HepG2 (cell line): ENCODE results near the gene MID2. TPM values are rescaled to one million over a fixed set of nuclear protein-coding genes. Genes with fewer than 3 reads are reported as not detected.
A peak's percentile ranks its signal among the peaks of the same experiment; 100 is the strongest.
"Not testable (repeated sequence)": the region's sequence is repeated elsewhere in the genome, so short reads cannot be mapped to it uniquely, and the experiment has no call there.

Experiments used
- ATAC-seq: fragments of 200-7000 bp; cut with Tn5 transposase; 3 replicates; pipeline ENCODE4 v1.9.1; 2020; ENCODE audit warnings: mild to moderate bottlenecking, moderate library complexity
- BruUV-seq: library from RNA; stranded (reverse); fragments of 400-500 nt; replicated peaks from 2 replicates; lab custom pipeline; 2021; lab: Mats Ljungman, UMichigan
- CTCF ChIA-PET: fragments of 300-600 bp; formaldehyde crosslinking; extraction: SDS; loops from one replicate; lab custom pipeline; 2021; ENCODE audit warnings: low total read pairs, inconsistent platforms, low intra/inter-chr PET ratio; lab: Yijun Ruan, JAX
- POLR2A ChIA-PET: fragments of 350-600 bp; sonication (Branson Sonifier 250); formaldehyde crosslinking; loops from one replicate; lab custom pipeline; 2020; ENCODE audit warnings: antibody characterized with exemption, inconsistent platforms; lab: Yijun Ruan, JAX
- DNase-seq: peaks from one replicate; pipeline ENCODE4 v3.0.0-alpha.2; 2015; ENCODE audit warnings: low spot score
- FAIRE-seq: peaks from 3 replicates; lab custom pipeline; 2011; peaks lifted over from hg19 to GRCh38; lab: Jason Lieb, UNC
- H2AFZ ChIP-seq: one replicate; pipeline ENCODE4 v1.6.1; 2011; ENCODE audit warnings: low read length, inconsistent platforms
- H3K27ac ChIP-seq: fragments of 300-600 bp; 3 replicates; pipeline ENCODE4 v1.8.0; 2011; ENCODE audit warnings: mixed run types, mild to moderate bottlenecking, mixed read lengths, low read length, inconsistent platforms; ENCODE audit not compliant: insufficient read depth; ENCODE audit errors: extremely low read length
- H3K27me3 ChIP-seq, 2 experiments: fragments of 200-600 bp in 1 of 2; 2 replicates in 1 of 2; 3 replicates in 1 of 2; pipeline versions ENCODE4 v1.6.0 to v1.8.0; 2011; ENCODE audit warnings: low read length in 2 of 2, mild to moderate bottlenecking in 2 of 2, moderate library complexity in 2 of 2, inconsistent platforms in 1 of 2; ENCODE audit not compliant: insufficient read depth in 2 of 2, control insufficient read depth in 1 of 2
- H3K36me3 ChIP-seq, 2 experiments: fragments of 200-600 bp in 1 of 2; replicated peaks in 1 of 2; 2 replicates in 1 of 2; 3 replicates in 1 of 2; pipeline versions ENCODE4 v1.5.1 to v1.8.0; 2011; ENCODE audit warnings: low read length in 2 of 2, inconsistent platforms in 1 of 2; ENCODE audit not compliant: insufficient read depth in 2 of 2, control insufficient read depth in 1 of 2
- H3K4me1 ChIP-seq: 2 replicates; pipeline ENCODE4 v1.5.1; 2012; ENCODE audit warnings: low read length, inconsistent platforms; ENCODE audit not compliant: insufficient read depth
- H3K4me2 ChIP-seq: 2 replicates; pipeline ENCODE4 v1.6.0; 2011; ENCODE audit warnings: low read depth, low read length, inconsistent platforms
- H3K4me3 ChIP-seq, 3 experiments: fragments of 200-600 bp in 1 of 3; sonication (generic), shearing (Covaris generic) in 1 of 3; replicated peaks in 1 of 3; 2 replicates each; pipeline ENCODE4 v1.5.1; 2011 to 2016; ENCODE audit warnings: low read length in 3 of 3, inconsistent platforms in 2 of 3, low read depth in 2 of 3, mild to moderate bottlenecking in 2 of 3, control low read depth in 1 of 3, mixed read lengths in 1 of 3; ENCODE audit not compliant: insufficient read depth in 1 of 3
- H3K79me2 ChIP-seq: one replicate; pipeline ENCODE4 v1.6.1; 2011; ENCODE audit warnings: low read length, inconsistent platforms; ENCODE audit not compliant: insufficient read depth
- H3K9ac ChIP-seq: 2 replicates; pipeline ENCODE4 v1.6.0; 2011; ENCODE audit warnings: mild to moderate bottlenecking, low read depth, low read length, inconsistent platforms; ENCODE audit not compliant: insufficient read depth
- H3K9me3 ChIP-seq: 2 replicates; pipeline ENCODE4 v1.5.1; 2012; ENCODE audit warnings: mild to moderate bottlenecking, low read length
- H4K20me1 ChIP-seq: 2 replicates; pipeline ENCODE4 v1.6.0; 2011; ENCODE audit warnings: inconsistent platforms, mild to moderate bottlenecking, low read length, moderate library complexity; ENCODE audit not compliant: insufficient read depth
- FOXM1 ChIP-seq: sonication (generic); formaldehyde crosslinking; IDR thresholded peaks from 2 replicates; pipeline ENCODE4 v1.5.0; 2020; ENCODE audit warnings: missing genetic modification reagents
- HNF4G ChIP-seq, 2 experiments: sonication (generic) in 1 of 2; formaldehyde crosslinking in 1 of 2; IDR thresholded peaks; 2 replicates each; pipeline versions ENCODE4 v1.4.0 to v1.6.1; 2011 to 2020; ENCODE audit warnings: borderline replicate concordance in 2 of 2, low read depth in 2 of 2, mild to moderate bottlenecking in 2 of 2, low read length in 1 of 2, missing genetic modification reagents in 1 of 2, moderate library complexity in 1 of 2
- ZBTB21 ChIP-seq: sonication (generic); formaldehyde crosslinking; IDR thresholded peaks from 2 replicates; pipeline ENCODE4 v1.4.0; 2020; ENCODE audit warnings: missing genetic modification reagents
- ZNF343 ChIP-seq: sonication (generic); formaldehyde crosslinking; IDR thresholded peaks from 2 replicates; pipeline ENCODE4 v1.4.0; 2020; ENCODE audit warnings: mild to moderate bottlenecking, missing genetic modification reagents
- ZNF503 ChIP-seq: sonication (generic); formaldehyde crosslinking; IDR thresholded peaks from 2 replicates; pipeline ENCODE4 v1.4.0; 2020; ENCODE audit warnings: missing genetic modification reagents
- in situ Hi-C: cut with HindIII; loops from 2 replicates; pipeline ENCODE4 v1.10.0; 2017; ENCODE audit warnings: low pct_unique_long_range_greater_than_20kb; ENCODE audit not compliant: extremely low pct_ligation_motif_present
- intact Hi-C: fragments of 100-400 bp; cut with micrococcal nuclease; formaldehyde crosslinking; loops from one replicate; pipeline ENCODE4 v1.10.0; 2022; ENCODE audit not compliant: unreplicated experiment
- polyA plus RNA-seq, 8 experiments: library from polyadenylated mRNA; depleted of rRNA in 3 of 8; stranded (reverse) in 7 of 8; unstranded in 1 of 8; fragments of >200 nt; fragmentation: Illumina TruSeq in 4 of 8; extraction: Trizol in 4 of 8; gene quantifications; 2 replicates each; pipeline versions ENCODE4 v1.2.1 to v1.2.3, GENCODE V29; 2011 to 2016; ENCODE audit warnings: low read depth in 4 of 8, missing spikeins in 1 of 8, mixed read lengths in 1 of 8; ENCODE audit not compliant: insufficient read depth in 1 of 8
- total RNA-seq, 5 experiments: library from RNA; depleted of rRNA; stranded (reverse); fragments of >200 nt; fragmentation: Illumina TruSeq; extraction: Trizol; gene quantifications; 2 replicates each; pipeline ENCODE4 v1.2.3, GENCODE V29; 2016; ENCODE audit warnings: low read depth in 1 of 5
- TF ChIP-seq, protein P1 (sequence below): sonication (generic); formaldehyde crosslinking; IDR thresholded peaks from 2 replicates; pipeline ENCODE4 v1.5.0; 2020; ENCODE audit warnings: missing genetic modification reagents
- TF ChIP-seq, protein P2 (sequence below): sonication (generic); formaldehyde crosslinking; IDR thresholded peaks from 2 replicates; pipeline ENCODE4 v1.4.0; 2020; ENCODE audit warnings: mild to moderate bottlenecking, missing genetic modification reagents, borderline replicate concordance

MID2 gene
- total and polyA plus RNA-seq, 2 of the 13 experiments (the other 11 are each of a cell fraction or from before 2014, with no cell fraction given): 0.05 to 0.09 TPM

GRCh38 chrX:107940095-107940494 is 114.4 kb downstream of the MID2 start (continued):
- TF ChIP-seq FOXM1 (CRISPR knock-in tag) (no peak), ZBTB21 (peak; percentile 67), HNF4G (IDR thresholded peaks at IDR 0.05; ENCODE audit: borderline replicate concordance, low read depth, low read length) (no peak), HNF4G (CRISPR knock-in tag; IDR thresholded peaks at IDR 0.05; ENCODE audit: borderline replicate concordance, low read depth) (no peak), ZNF343 (CRISPR knock-in tag) (no peak), ZNF503 (no peak)
- TF ChIP-seq, protein P1, sequence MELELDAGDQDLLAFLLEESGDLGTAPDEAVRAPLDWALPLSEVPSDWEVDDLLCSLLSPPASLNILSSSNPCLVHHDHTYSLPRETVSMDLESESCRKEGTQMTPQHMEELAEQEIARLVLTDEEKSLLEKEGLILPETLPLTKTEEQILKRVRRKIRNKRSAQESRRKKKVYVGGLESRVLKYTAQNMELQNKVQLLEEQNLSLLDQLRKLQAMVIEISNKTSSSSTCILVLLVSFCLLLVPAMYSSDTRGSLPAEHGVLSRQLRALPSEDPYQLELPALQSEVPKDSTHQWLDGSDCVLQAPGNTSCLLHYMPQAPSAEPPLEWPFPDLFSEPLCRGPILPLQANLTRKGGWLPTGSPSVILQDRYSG (CRISPR knock-in tag): no peak
- TF ChIP-seq, protein P2, sequence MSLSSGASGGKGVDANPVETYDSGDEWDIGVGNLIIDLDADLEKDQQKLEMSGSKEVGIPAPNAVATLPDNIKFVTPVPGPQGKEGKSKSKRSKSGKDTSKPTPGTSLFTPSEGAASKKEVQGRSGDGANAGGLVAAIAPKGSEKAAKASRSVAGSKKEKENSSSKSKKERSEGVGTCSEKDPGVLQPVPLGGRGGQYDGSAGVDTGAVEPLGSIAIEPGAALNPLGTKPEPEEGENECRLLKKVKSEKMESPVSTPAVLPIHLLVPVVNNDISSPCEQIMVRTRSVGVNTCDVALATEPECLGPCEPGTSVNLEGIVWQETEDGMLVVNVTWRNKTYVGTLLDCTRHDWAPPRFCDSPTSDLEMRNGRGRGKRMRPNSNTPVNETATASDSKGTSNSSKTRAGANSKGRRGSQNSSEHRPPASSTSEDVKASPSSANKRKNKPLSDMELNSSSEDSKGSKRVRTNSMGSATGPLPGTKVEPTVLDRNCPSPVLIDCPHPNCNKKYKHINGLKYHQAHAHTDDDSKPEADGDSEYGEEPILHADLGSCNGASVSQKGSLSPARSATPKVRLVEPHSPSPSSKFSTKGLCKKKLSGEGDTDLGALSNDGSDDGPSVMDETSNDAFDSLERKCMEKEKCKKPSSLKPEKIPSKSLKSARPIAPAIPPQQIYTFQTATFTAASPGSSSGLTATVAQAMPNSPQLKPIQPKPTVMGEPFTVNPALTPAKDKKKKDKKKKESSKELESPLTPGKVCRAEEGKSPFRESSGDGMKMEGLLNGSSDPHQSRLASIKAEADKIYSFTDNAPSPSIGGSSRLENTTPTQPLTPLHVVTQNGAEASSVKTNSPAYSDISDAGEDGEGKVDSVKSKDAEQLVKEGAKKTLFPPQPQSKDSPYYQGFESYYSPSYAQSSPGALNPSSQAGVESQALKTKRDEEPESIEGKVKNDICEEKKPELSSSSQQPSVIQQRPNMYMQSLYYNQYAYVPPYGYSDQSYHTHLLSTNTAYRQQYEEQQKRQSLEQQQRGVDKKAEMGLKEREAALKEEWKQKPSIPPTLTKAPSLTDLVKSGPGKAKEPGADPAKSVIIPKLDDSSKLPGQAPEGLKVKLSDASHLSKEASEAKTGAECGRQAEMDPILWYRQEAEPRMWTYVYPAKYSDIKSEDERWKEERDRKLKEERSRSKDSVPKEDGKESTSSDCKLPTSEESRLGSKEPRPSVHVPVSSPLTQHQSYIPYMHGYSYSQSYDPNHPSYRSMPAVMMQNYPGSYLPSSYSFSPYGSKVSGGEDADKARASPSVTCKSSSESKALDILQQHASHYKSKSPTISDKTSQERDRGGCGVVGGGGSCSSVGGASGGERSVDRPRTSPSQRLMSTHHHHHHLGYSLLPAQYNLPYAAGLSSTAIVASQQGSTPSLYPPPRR (CRISPR knock-in tag): no peak
- TF ChIP-seq, all 625 proteins: peak for 7

- H3K9ac ChIP-seq, intact Hi-C loops, DNase-seq, H2AFZ ChIP-seq, BruUV-seq, POLR2A ChIA-PET, CTCF ChIA-PET, H3K4me1 ChIP-seq, H4K20me1 ChIP-seq, H3K36me3 ChIP-seq, H3K9me3 ChIP-seq, H3K27ac ChIP-seq, in situ Hi-C loops, FAIRE-seq, H3K27me3 ChIP-seq, H3K79me2 ChIP-seq, ATAC-seq, H3K4me2 ChIP-seq, H3K4me3 ChIP-seq: not testable (repeated sequence)
Measured at GRCh38 chrX:107955337-107955736, 129.7 kb downstream of the MID2 start.
